K562 (cell line): ENCODE results near the gene DHDDS. TPM values are rescaled to one million over a fixed set of nuclear protein-coding genes. Genes with fewer than 3 reads are reported as not detected.

Source experiments
- ATAC-seq: fragments of 200-7000 bp; cut with Tn5 transposase; 3 replicates; pipeline ENCODE4 v1.9.1; 2020; ENCODE audit warnings: moderate library complexity
- BruUV-seq: library from RNA; stranded (reverse); fragments of 400-500 nt; replicated peaks from 2 replicates; lab custom pipeline; 2021; lab: Mats Ljungman, UMichigan
- CTCF ChIA-PET: fragments of 300-600 bp; formaldehyde crosslinking; extraction: SDS; loops from one replicate; lab custom pipeline; 2021; ENCODE audit warnings: low intra/inter-chr PET ratio; lab: Yijun Ruan, JAX
- POLR2A ChIA-PET: fragments of 300-600, 350-650 bp; sonication (Branson Sonifier 250); formaldehyde crosslinking; extraction: SDS; loops from one replicate; lab custom pipeline; 2021; ENCODE audit warnings: antibody characterized with exemption, inconsistent platforms; lab: Yijun Ruan, JAX
- DNase-seq, 4 experiments: peaks; one replicate each; pipeline versions ENCODE4 v3.0.0 to v3.0.0-alpha.2; 2011 to 2018; ENCODE audit warnings: low spot score in 3 of 4, mixed read lengths in 3 of 4; ENCODE audit errors: extremely low read depth in 1 of 4
- FAIRE-seq: peaks from 2 replicates; lab custom pipeline; 2011; peaks lifted over from hg19 to GRCh38; lab: Jason Lieb, UNC
- H2AFZ ChIP-seq: 2 replicates; pipeline ENCODE4 v1.6.0; 2011; ENCODE audit warnings: low read depth, low read length, control low read depth, inconsistent platforms
- H3K27ac ChIP-seq: fragments of 200-600 bp; 3 replicates; pipeline ENCODE4 v1.8.0; 2011; ENCODE audit warnings: low read depth, mild to moderate bottlenecking, control low read depth, inconsistent platforms, low read length, moderate library complexity, mixed read lengths; ENCODE audit errors: extremely low read depth
- H3K27me3 ChIP-seq, 2 experiments: fragments of 300-600 bp in 1 of 2; 2 replicates in 1 of 2; 3 replicates in 1 of 2; pipeline versions ENCODE4 v1.6.0 to v1.8.0; 2011; ENCODE audit warnings: inconsistent platforms in 2 of 2, low read length in 2 of 2, mild to moderate bottlenecking in 1 of 2, mixed read lengths in 1 of 2, moderate library complexity in 1 of 2; ENCODE audit not compliant: control insufficient read depth in 2 of 2, insufficient read depth in 2 of 2
- H3K36me3 ChIP-seq: fragments of 300-600 bp; 3 replicates; pipeline ENCODE4 v1.8.0; 2011; ENCODE audit warnings: mild to moderate bottlenecking, low read length, inconsistent platforms; ENCODE audit not compliant: control insufficient read depth, insufficient read depth
- H3K4me1 ChIP-seq, 2 experiments: fragments of 200-600 bp in 1 of 2; replicated peaks in 1 of 2; 2 replicates in 1 of 2; 3 replicates in 1 of 2; pipeline versions ENCODE4 v1.5.1 to v1.8.0; 2011; ENCODE audit warnings: inconsistent platforms in 2 of 2, low read length in 2 of 2, mild to moderate bottlenecking in 1 of 2, mixed read lengths in 1 of 2, moderate library complexity in 1 of 2; ENCODE audit not compliant: control insufficient read depth in 2 of 2, insufficient read depth in 2 of 2
- H3K4me2 ChIP-seq: 2 replicates; pipeline ENCODE4 v1.6.1; 2011; ENCODE audit warnings: low read length, control low read depth, inconsistent platforms, mixed read lengths; ENCODE audit not compliant: insufficient read depth
- H3K4me3 ChIP-seq: fragments of 200-600 bp; sonication (generic), shearing (Covaris generic); 2 replicates; pipeline ENCODE4 v1.5.1; 2016; ENCODE audit warnings: control low read depth, inconsistent platforms
- H3K79me2 ChIP-seq: fragments of 200-600 bp; 3 replicates; pipeline ENCODE4 v1.8.0; 2011; ENCODE audit warnings: low read length, inconsistent platforms; ENCODE audit not compliant: control insufficient read depth, insufficient read depth
- H3K9ac ChIP-seq, 2 experiments: 2 replicates each; pipeline versions ENCODE4 v1.6.0 to v1.6.1; 2011; ENCODE audit warnings: low read depth in 2 of 2, low read length in 2 of 2, control low read depth in 1 of 2, inconsistent platforms in 1 of 2, mild to moderate bottlenecking in 1 of 2, mixed read lengths in 1 of 2; ENCODE audit not compliant: insufficient read depth in 1 of 2
- H3K9me1 ChIP-seq: one replicate; pipeline ENCODE4 v1.6.0; 2011; ENCODE audit warnings: inconsistent platforms, mild to moderate bottlenecking, low read length, moderate library complexity; ENCODE audit not compliant: control insufficient read depth, insufficient read depth
- H3K9me3 ChIP-seq: replicated peaks from 2 replicates; pipeline ENCODE4 v1.5.1; 2011; ENCODE audit warnings: low read depth, low read length, inconsistent platforms; ENCODE audit not compliant: control insufficient read depth, insufficient read depth
- H4K20me1 ChIP-seq: replicated peaks from 2 replicates; pipeline ENCODE4 v1.6.1; 2011; ENCODE audit warnings: low read length, inconsistent platforms, mixed read lengths; ENCODE audit not compliant: control insufficient read depth, insufficient read depth
- ATF7 ChIP-seq: fragments of 450-650 bp; IDR thresholded peaks from 2 replicates; pipeline ENCODE4 v1.7.1; 2014; ENCODE audit warnings: mild to moderate bottlenecking, moderate library complexity
- CBFB ChIP-seq: sonication (generic); formaldehyde crosslinking; IDR thresholded peaks from 2 replicates; pipeline ENCODE4 v1.4.0; 2020; ENCODE audit warnings: mild to moderate bottlenecking, missing genetic modification reagents
- CC2D1A ChIP-seq: fragments of 450-650 bp; IDR thresholded peaks from 2 replicates; pipeline ENCODE4 v1.6.1; 2017; ENCODE audit warnings: mild to moderate bottlenecking
- GATAD2B ChIP-seq: fragments of 450-650 bp; IDR thresholded peaks from 2 replicates; pipeline ENCODE4 v1.6.1; 2017; ENCODE audit warnings: mild to moderate bottlenecking, borderline replicate concordance
- HIVEP1 ChIP-seq: fragments of 250-450 bp; sonication (Bioruptor Pico); IDR thresholded peaks from 2 replicates; pipeline ENCODE4 v1.4.0; 2020; ENCODE audit warnings: mild to moderate bottlenecking
- HLTF ChIP-seq: fragments of 450-650 bp; IDR thresholded peaks from 2 replicates; pipeline ENCODE4 v1.6.1; 2016
- JUND ChIP-seq, 2 experiments: IDR thresholded peaks; 2 replicates in 1 of 2; 3 replicates in 1 of 2; pipeline ENCODE4 v1.6.1; 2011; ENCODE audit warnings: borderline replicate concordance in 2 of 2, low read depth in 2 of 2, low read length in 2 of 2, improper control_type of control experiment in 1 of 2, missing biosample characterization in 1 of 2, missing genetic modification characterization in 1 of 2, missing genetic modification reagents in 1 of 2
- KLF16 ChIP-seq: IDR thresholded peaks from 2 replicates; pipeline ENCODE4 v1.6.1; 2016; ENCODE audit warnings: antibody characterized with exemption
- LARP7 ChIP-seq: fragments of 450-650 bp; IDR thresholded peaks from 2 replicates; pipeline ENCODE4 v1.6.1; 2016
- TEAD1 ChIP-seq, 2 experiments: fragments of 450-650 bp in 1 of 2; sonication (generic) in 1 of 2; formaldehyde crosslinking; IDR thresholded peaks; 2 replicates each; pipeline versions ENCODE4 v1.4.0 to v1.8.0; 2020 to 2022; ENCODE audit warnings: mild to moderate bottlenecking in 2 of 2, missing genetic modification reagents in 1 of 2
- ZNF57 ChIP-seq: fragments of 450-650 bp; formaldehyde crosslinking; IDR thresholded peaks from 2 replicates; pipeline ENCODE4 v1.4.0; 2020; ENCODE audit warnings: mild to moderate bottlenecking, moderate library complexity
- ZNF584 ChIP-seq: fragments of 200-800 bp; sonication (Bioruptor generic); IDR thresholded peaks from 2 replicates; pipeline ENCODE4 v1.6.1; 2016; ENCODE audit warnings: low read depth, mild to moderate bottlenecking, missing genetic modification characterization, missing compliant biosample characterization
- WGBS: fragments of 100-300 bp; shearing (Covaris generic); methylation state at CpG from one replicate; pipeline ENCODE4 v1.1.6; 2016; ENCODE audit warnings: low coverage, mixed read lengths; ENCODE audit not compliant: insufficient coverage; ENCODE audit errors: missing lambda C conversion rate; 5-methylcytosine and 5-hydroxymethylcytosine counted together
- in situ Hi-C: fragments of 300-500 bp; cut with MboI; formaldehyde crosslinking; loops from 4 replicates; pipeline ENCODE4 v1.15.0; 2018; ENCODE audit warnings: inconsistent platforms, mixed read lengths
- intact Hi-C: fragments of 100-400 bp; cut with micrococcal nuclease; formaldehyde crosslinking; loops from 2 replicates; pipeline ENCODE4 v1.14.2; 2022
- polyA plus RNA-seq, 8 experiments: library from polyadenylated mRNA; depleted of rRNA in 4 of 8; stranded (reverse) in 5 of 8; unstranded in 3 of 8; fragments of >200 nt; fragmentation: Nextera tagmentation in 2 of 8; fragmentation: Illumina TruSeq in 1 of 8; extraction: Ambion mirVana in 2 of 8; extraction: Trizol in 1 of 8; gene quantifications; 2 replicates each; pipeline versions ENCODE4 v1.2.1 to v1.2.3, GENCODE V29; 2011 to 2014; ENCODE audit warnings: inconsistent platforms in 1 of 8, missing spikeins in 1 of 8
- total RNA-seq, 7 experiments: library from RNA; depleted of rRNA in 6 of 7; stranded (reverse); fragments of >200 nt in 6 of 7; fragmentation: Illumina TruSeq in 2 of 7; extraction: Trizol in 2 of 7; gene quantifications; 2 replicates each; pipeline versions ENCODE4 v1.2.1 to v1.2.3, GENCODE V29; 2011 to 2021; ENCODE audit warnings: low replicate concordance in 1 of 7
- TF ChIP-seq, protein P1 (sequence below): fragments of 450-650 bp; formaldehyde crosslinking; IDR thresholded peaks from 2 replicates; pipeline ENCODE4 v1.4.0; 2020; ENCODE audit warnings: mild to moderate bottlenecking, moderate library complexity
- TF ChIP-seq, protein P2 (sequence below): IDR thresholded peaks from 3 replicates; pipeline ENCODE4 v1.6.1; 2011; ENCODE audit warnings: borderline replicate concordance, mild to moderate bottlenecking, moderate library complexity; ENCODE audit not compliant: insufficient read length; ENCODE audit errors: extremely low read depth
- TF ChIP-seq, protein P3 (sequence below), 2 experiments: fragments of 450-650 bp in 1 of 2; sonication (generic) in 1 of 2; formaldehyde crosslinking in 1 of 2; IDR thresholded peaks in 1 of 2; conservative IDR thresholded peaks in 1 of 2; 2 replicates each; pipeline versions ENCODE4 v1.6.1 to v1.8.1; 2016 to 2023; ENCODE audit warnings: mild to moderate bottlenecking in 2 of 2, moderate library complexity in 2 of 2, inconsistent platforms in 1 of 2, missing genetic modification reagents in 1 of 2
- TF ChIP-seq, protein P4 (sequence below): fragments of 200-400 bp; formaldehyde crosslinking; IDR thresholded peaks from 2 replicates; pipeline ENCODE4 v1.6.1; 2017; ENCODE audit warnings: mild to moderate bottlenecking, low read depth, low read length, moderate library complexity

DHDDS gene
- total and polyA plus RNA-seq, 9 of the 15 experiments (the other 6 are each of a cell fraction or from before 2014, with no cell fraction given) = 33.3 to 55.0 (median 44.3) TPM

DNA sequence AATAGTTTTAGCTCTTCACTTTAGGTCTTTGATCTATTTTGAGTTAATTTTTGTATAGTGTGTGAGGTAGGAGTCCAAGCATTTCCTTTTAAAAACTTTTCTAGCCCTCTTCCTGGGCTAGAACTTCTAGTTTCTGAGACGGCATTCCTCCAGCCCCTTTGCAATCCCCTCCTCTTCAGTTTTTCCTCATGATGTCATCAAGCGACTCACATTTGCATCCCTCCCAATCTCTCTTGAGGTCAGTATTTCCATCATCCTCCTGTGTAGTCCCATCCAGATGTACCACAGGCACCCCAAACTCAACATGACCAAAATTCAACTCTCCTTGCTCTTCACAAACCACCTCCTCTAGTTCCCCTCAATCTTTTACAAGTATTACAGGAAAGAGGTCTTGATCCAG, 50.8 kb downstream of the DHDDS start:
- Histone ChIP-seq H4K20me1 (no peaks in the 10 kb centered on the region), H3K9me1 (no peaks in the 10 kb centered on the region), H3K27ac (no peak overlapping the region), H3K4me1 (peaks cover 15 to 16% of the 10 kb centered on the region in 2 experiments), H3K9ac (no peak overlapping the region), H2AFZ (no peak overlapping the region), H3K27me3 (no peaks in the 10 kb centered on the region), H3K9me3 (no peaks in the 10 kb centered on the region), H3K4me3 (no peak overlapping the region), H3K36me3 (no peaks in the 10 kb centered on the region), H3K79me2 (no peaks in the 10 kb centered on the region), H3K4me2 (no peak overlapping the region)
- no TSS peak for BruUV-seq
- intact Hi-C loops = no loop called here
- ChIA-PET CTCF (no interaction called here), POLR2A (interaction anchor here (1.5 to 4.7 kb wide), 3 partner anchors 11 to 17 kb away, joined by 5 to 32 read pairs (median 7); partner anchors contain the start of gene HMGN2)
- no peak for FAIRE-seq
- no peak for DNase-seq
- no peak for ATAC-seq
- WGBS = 41% methylated on average over 2 of the region's 2 CpGs
- in situ Hi-C loops = no loop called here
- TF ChIP-seq HLTF (no peak), JUND (IDR thresholded peaks at IDR 0.05; ENCODE audit: borderline replicate concordance, low read depth, low read length) (peak; percentile 20; the same call in 1 of the 2 replicates), JUND (tag; IDR thresholded peaks at IDR 0.05; ENCODE audit: borderline replicate concordance, low read depth, low read length) (no peak), LARP7 (no peak), ZNF57 (CRISPR knock-in tag) (no peak), TEAD1 (CRISPR knock-in tag; IDR thresholded peaks at IDR 0.05) (no peak), HIVEP1 (CRISPR knock-in tag) (no peak), KLF16 (no peak), CBFB (CRISPR knock-in tag) (no peak), ATF7 (peak; percentile 48), GATAD2B (no peak), CC2D1A (no peak), ZNF584 (no peak)
- TF ChIP-seq, protein P1, sequence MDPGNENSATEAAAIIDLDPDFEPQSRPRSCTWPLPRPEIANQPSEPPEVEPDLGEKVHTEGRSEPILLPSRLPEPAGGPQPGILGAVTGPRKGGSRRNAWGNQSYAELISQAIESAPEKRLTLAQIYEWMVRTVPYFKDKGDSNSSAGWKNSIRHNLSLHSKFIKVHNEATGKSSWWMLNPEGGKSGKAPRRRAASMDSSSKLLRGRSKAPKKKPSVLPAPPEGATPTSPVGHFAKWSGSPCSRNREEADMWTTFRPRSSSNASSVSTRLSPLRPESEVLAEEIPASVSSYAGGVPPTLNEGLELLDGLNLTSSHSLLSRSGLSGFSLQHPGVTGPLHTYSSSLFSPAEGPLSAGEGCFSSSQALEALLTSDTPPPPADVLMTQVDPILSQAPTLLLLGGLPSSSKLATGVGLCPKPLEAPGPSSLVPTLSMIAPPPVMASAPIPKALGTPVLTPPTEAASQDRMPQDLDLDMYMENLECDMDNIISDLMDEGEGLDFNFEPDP (CRISPR knock-in tag) = no peak
- TF ChIP-seq, protein P2, sequence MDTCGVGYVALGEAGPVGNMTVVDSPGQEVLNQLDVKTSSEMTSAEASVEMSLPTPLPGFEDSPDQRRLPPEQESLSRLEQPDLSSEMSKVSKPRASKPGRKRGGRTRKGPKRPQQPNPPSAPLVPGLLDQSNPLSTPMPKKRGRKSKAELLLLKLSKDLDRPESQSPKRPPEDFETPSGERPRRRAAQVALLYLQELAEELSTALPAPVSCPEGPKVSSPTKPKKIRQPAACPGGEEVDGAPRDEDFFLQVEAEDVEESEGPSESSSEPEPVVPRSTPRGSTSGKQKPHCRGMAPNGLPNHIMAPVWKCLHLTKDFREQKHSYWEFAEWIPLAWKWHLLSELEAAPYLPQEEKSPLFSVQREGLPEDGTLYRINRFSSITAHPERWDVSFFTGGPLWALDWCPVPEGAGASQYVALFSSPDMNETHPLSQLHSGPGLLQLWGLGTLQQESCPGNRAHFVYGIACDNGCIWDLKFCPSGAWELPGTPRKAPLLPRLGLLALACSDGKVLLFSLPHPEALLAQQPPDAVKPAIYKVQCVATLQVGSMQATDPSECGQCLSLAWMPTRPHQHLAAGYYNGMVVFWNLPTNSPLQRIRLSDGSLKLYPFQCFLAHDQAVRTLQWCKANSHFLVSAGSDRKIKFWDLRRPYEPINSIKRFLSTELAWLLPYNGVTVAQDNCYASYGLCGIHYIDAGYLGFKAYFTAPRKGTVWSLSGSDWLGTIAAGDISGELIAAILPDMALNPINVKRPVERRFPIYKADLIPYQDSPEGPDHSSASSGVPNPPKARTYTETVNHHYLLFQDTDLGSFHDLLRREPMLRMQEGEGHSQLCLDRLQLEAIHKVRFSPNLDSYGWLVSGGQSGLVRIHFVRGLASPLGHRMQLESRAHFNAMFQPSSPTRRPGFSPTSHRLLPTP = no peak
- TF ChIP-seq, protein P3, sequence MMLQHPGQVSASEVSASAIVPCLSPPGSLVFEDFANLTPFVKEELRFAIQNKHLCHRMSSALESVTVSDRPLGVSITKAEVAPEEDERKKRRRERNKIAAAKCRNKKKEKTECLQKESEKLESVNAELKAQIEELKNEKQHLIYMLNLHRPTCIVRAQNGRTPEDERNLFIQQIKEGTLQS (IDR thresholded peaks at IDR 0.05) = peak; percentile 78
- TF ChIP-seq, protein P3 (CRISPR knock-in tag; conservative IDR thresholded peaks at IDR 0.05) = no peak
- TF ChIP-seq, protein P4, sequence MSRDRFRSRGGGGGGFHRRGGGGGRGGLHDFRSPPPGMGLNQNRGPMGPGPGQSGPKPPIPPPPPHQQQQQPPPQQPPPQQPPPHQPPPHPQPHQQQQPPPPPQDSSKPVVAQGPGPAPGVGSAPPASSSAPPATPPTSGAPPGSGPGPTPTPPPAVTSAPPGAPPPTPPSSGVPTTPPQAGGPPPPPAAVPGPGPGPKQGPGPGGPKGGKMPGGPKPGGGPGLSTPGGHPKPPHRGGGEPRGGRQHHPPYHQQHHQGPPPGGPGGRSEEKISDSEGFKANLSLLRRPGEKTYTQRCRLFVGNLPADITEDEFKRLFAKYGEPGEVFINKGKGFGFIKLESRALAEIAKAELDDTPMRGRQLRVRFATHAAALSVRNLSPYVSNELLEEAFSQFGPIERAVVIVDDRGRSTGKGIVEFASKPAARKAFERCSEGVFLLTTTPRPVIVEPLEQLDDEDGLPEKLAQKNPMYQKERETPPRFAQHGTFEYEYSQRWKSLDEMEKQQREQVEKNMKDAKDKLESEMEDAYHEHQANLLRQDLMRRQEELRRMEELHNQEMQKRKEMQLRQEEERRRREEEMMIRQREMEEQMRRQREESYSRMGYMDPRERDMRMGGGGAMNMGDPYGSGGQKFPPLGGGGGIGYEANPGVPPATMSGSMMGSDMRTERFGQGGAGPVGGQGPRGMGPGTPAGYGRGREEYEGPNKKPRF = no peak
